Fibroblast of lung (primary cell): Measurements from ENCODE around the gene AKAP13.

Source experiments
- EZH2 ChIP-seq: IDR thresholded peaks from 2 replicates; pipeline ENCODE4 v1.5.1; 2012; ENCODE audit warnings: low read length, control low read depth, mild to moderate bottlenecking; ENCODE audit errors: missing control alignments
- TF ChIP-seq, protein P1 (sequence below), 2 donors: IDR thresholded peaks in 1 of 2; conservative IDR thresholded peaks in 1 of 2; 1 replicate in 1 of 2; 2 replicates in 1 of 2; pipeline ENCODE4 v1.5.1; 2011 to 2012; ENCODE audit warnings: low read length in 2 of 2, control low read depth in 1 of 2, inconsistent platforms in 1 of 2, low read depth in 1 of 2, mild to moderate bottlenecking in 1 of 2

DNA sequence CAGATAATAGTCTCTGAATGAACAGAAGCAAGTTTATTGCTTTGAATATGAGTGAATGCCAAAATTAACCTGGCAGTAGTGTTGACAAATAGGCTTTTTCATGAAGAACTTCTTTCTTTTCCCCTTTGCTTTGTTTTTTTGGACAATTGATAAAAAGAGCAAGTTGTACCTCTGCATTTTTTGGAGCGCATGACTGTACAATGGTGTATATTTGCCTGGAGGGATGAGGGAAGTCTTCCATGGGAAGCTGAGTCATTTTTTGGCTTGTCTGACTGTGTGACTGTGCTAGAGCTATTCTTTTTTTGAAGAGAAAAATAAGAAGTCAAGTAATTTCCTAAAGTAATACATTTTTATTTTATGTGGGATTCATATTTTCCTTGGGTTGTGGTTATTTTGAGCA, 227.4 kb downstream of the AKAP13 start:
- TF ChIP-seq EZH2 = no peak
- TF ChIP-seq, protein P1, sequence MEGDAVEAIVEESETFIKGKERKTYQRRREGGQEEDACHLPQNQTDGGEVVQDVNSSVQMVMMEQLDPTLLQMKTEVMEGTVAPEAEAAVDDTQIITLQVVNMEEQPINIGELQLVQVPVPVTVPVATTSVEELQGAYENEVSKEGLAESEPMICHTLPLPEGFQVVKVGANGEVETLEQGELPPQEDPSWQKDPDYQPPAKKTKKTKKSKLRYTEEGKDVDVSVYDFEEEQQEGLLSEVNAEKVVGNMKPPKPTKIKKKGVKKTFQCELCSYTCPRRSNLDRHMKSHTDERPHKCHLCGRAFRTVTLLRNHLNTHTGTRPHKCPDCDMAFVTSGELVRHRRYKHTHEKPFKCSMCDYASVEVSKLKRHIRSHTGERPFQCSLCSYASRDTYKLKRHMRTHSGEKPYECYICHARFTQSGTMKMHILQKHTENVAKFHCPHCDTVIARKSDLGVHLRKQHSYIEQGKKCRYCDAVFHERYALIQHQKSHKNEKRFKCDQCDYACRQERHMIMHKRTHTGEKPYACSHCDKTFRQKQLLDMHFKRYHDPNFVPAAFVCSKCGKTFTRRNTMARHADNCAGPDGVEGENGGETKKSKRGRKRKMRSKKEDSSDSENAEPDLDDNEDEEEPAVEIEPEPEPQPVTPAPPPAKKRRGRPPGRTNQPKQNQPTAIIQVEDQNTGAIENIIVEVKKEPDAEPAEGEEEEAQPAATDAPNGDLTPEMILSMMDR (conservative IDR thresholded peaks at IDR 0.05 in 1 of 2, IDR thresholded peaks at IDR 0.05 in 1 of 2; ENCODE audit: low read depth in 1 of 2, low read length in 2 of 2) = no peak
